Measurements from ENCODE around the gene ANKRD44. TPM values are rescaled to one million over a fixed set of nuclear protein-coding genes. Genes with fewer than 3 reads are reported as not detected.

Gene ANKRD44
- total RNA-seq, 1 donor from 2014 or later, result 12.0 TPM

DNA sequence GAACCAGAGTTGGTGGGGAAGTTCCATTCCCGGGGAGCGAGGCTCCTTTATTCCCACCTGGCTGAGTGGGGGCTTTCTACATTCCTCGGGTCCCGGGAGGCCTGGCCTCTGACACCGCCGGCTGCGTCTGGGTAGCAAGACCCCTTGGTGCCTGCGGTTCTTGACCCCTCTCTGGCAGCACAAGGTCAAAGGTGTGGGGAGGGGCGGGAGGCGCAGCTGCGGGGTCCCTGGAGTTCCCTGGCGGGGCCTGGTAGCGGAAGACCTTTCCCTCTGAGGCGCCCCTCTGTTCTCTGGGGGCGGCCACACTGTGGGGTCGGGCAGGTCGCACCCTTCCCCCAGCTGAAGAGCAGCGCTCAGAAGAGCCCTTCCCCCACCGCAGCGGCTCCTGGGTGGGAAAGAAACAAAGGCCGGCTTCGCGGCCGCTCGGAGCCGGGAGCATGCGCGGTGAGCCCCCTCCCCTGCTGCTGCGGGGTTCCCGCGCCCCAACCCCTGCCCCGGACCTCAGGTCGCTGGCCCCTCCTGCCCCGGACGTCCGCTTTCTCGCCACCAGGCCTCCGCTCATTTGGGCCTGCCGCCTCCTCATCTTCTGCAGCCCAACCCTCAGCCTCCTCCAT is 146.3 kb downstream of the ANKRD44 start:
- Mint-ChIP-seq H3K4me1 (ENCODE audit: low read depth, unreplicated experiment) (peaks cover 27% of the 10 kb centered on the region), H3K27me3 (ENCODE audit: unreplicated experiment) (peaks cover 3% of the 10 kb centered on the region), H3K27ac (ENCODE audit: unreplicated experiment) (peak overlapping the region; percentile 44), H3K4me3 (ENCODE audit: unreplicated experiment) (peak overlapping the region; percentile 60), H3K9me3 (ENCODE audit: unreplicated experiment) (no peaks in the 10 kb centered on the region), H3K36me3 (ENCODE audit: unreplicated experiment) (no peaks in the 10 kb centered on the region)
- no peak for TF ChIP-seq CTCF (IDR thresholded peaks at IDR 0.05; ENCODE audit: partially characterized antibody, unreplicated experiment)
- DNase-seq, result peak; percentile 61

DNA sequence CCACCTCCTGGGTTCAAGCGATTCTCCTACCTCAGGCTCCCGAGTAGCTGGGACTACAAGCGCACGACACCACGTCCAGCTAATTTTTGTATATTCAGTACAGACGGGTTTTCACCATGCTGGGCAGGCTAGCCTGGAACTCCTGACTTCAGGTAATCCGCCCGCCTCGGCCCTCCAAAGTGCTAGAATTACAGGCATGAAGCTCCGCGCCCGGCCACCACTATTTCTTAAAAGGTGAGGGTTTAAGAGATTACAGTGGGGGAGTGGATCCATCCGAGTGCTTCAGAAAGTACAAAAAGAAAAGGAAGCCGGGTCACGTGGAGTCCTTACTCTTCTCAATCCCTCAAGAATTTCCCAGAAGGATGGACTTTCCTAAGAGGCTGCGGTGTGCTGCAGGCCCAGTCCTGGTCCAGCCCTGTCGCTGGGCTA is 146.9 kb downstream of the ANKRD44 start:
- Mint-ChIP-seq H3K4me3 (ENCODE audit: unreplicated experiment) (no peak overlapping the region), H3K9me3 (ENCODE audit: unreplicated experiment) (no peaks in the 10 kb centered on the region), H3K27me3 (ENCODE audit: unreplicated experiment) (peaks cover 3% of the 10 kb centered on the region), H3K36me3 (ENCODE audit: unreplicated experiment) (no peaks in the 10 kb centered on the region), H3K4me1 (ENCODE audit: low read depth, unreplicated experiment) (peaks cover 27% of the 10 kb centered on the region), H3K27ac (ENCODE audit: unreplicated experiment) (no peak overlapping the region)
- no peak for TF ChIP-seq CTCF (IDR thresholded peaks at IDR 0.05; ENCODE audit: partially characterized antibody, unreplicated experiment)
- DNase-seq, result no peak

- Mint-ChIP-seq H3K4me3 (ENCODE audit: unreplicated experiment) (no peak overlapping the region), H3K9me3 (ENCODE audit: unreplicated experiment) (peaks cover under 1% of the 10 kb centered on the region), H3K36me3 (ENCODE audit: unreplicated experiment) (no peaks in the 10 kb centered on the region), H3K4me1 (ENCODE audit: low read depth, unreplicated experiment) (peaks cover 19% of the 10 kb centered on the region), H3K27me3 (ENCODE audit: unreplicated experiment) (no peaks in the 10 kb centered on the region), H3K27ac (ENCODE audit: unreplicated experiment) (no peak overlapping the region)
- DNase-seq, result no peak
- TF ChIP-seq CTCF (IDR thresholded peaks at IDR 0.05; ENCODE audit: partially characterized antibody, unreplicated experiment), result no peak
Measured at GRCh38 chr2:197161774-197162173, 148.8 kb downstream of the ANKRD44 start.

- Mint-ChIP-seq H3K27ac (ENCODE audit: unreplicated experiment) (no peak overlapping the region), H3K9me3 (ENCODE audit: unreplicated experiment) (peaks cover 2% of the 10 kb centered on the region), H3K27me3 (ENCODE audit: unreplicated experiment) (no peaks in the 10 kb centered on the region), H3K4me3 (ENCODE audit: unreplicated experiment) (no peak overlapping the region), H3K4me1 (ENCODE audit: low read depth, unreplicated experiment) (peaks cover 14% of the 10 kb centered on the region), H3K36me3 (ENCODE audit: unreplicated experiment) (peaks cover 5% of the 10 kb centered on the region)
- no peak for DNase-seq
- TF ChIP-seq CTCF (IDR thresholded peaks at IDR 0.05; ENCODE audit: partially characterized antibody, unreplicated experiment), result no peak
Measured at GRCh38 chr2:197159661-197160211, 150.8 kb downstream of the ANKRD44 start.
